Heart left ventricle (tissue), 16 donors: ENCODE measurements around the gene ASIC2. TPM values are rescaled to one million over a fixed set of nuclear protein-coding genes. Genes with fewer than 3 reads are reported as not detected.

Experiments used
- ATAC-seq, 4 donors: fragments of 200-7000 bp; cut with Tn5 transposase; one replicate each; pipeline ENCODE4 v1.9.1; 2020 to 2022; ENCODE audit warnings: moderate library complexity in 4 of 4, mild to moderate bottlenecking in 3 of 4, moderate number of reproducible peaks in 1 of 4
- DNase-seq, 5 donors: peaks; one replicate each; pipeline ENCODE4 v3.0.0-alpha.2; 2020
- H3K27ac ChIP-seq, 12 donors: fragments of 200-600 bp; sonication (generic) in 4 of 12; one replicate each; pipeline versions ENCODE4 v1.5.0 to v1.8.0; 2016 to 2022; ENCODE audit warnings: mild to moderate bottlenecking in 2 of 12
- H3K27me3 ChIP-seq, 9 donors: fragments of 200-600 bp; sonication (generic) in 2 of 9; one replicate each; pipeline versions ENCODE4 v1.5.1 to v1.8.0; 2016 to 2022; ENCODE audit warnings: mild to moderate bottlenecking in 3 of 9
- H3K36me3 ChIP-seq, 9 donors: fragments of 200-600 bp; sonication (generic) in 2 of 9; one replicate each; pipeline versions ENCODE4 v1.5.0 to v1.8.0; 2018 to 2022; ENCODE audit warnings: mild to moderate bottlenecking in 2 of 9
- H3K4me1 ChIP-seq, 12 donors: fragments of 200-600 bp; sonication (generic) in 4 of 12; one replicate each; pipeline versions ENCODE4 v1.5.0 to v1.8.0; 2016 to 2022; ENCODE audit warnings: mild to moderate bottlenecking in 3 of 12
- H3K4me3 ChIP-seq, 12 donors: fragments of 200-600 bp; sonication (generic) in 4 of 12; one replicate each; pipeline versions ENCODE4 v1.5.0 to v1.8.0; 2017 to 2022; ENCODE audit warnings: mild to moderate bottlenecking in 9 of 12, moderate library complexity in 4 of 12
- H3K9me3 ChIP-seq, 12 donors: fragments of 200-600 bp; sonication (generic) in 4 of 12; one replicate each; pipeline versions ENCODE4 v1.5.0 to v1.8.0; 2016 to 2022; ENCODE audit warnings: mild to moderate bottlenecking in 1 of 12
- CTCF ChIP-seq, 12 donors: fragments of 200-600 bp; sonication (generic) in 4 of 12; IDR thresholded peaks; one replicate each; pipeline versions ENCODE4 v1.5.0 to v1.8.0; 2018 to 2022; ENCODE audit warnings: antibody characterized with exemption in 12 of 12, mild to moderate bottlenecking in 5 of 12
- POLR2A ChIP-seq, 2 donors: fragments of 450-650 bp; IDR thresholded peaks; one replicate each; pipeline ENCODE4 v1.6.1; 2017; ENCODE audit warnings: antibody characterized with exemption in 2 of 2, mild to moderate bottlenecking in 2 of 2, moderate library complexity in 2 of 2
- WGBS, 4 donors: extraction: QIAGEN DNeasy Blood & Tissue Kit in 2 of 4; methylation state at CpG; one replicate each; pipeline versions ENCODE4 v1.1.5 to v1.1.7; 2013 to 2018; 5-methylcytosine and 5-hydroxymethylcytosine counted together
- intact Hi-C, 10 donors: fragments of 100-400 bp; cut with DNase I; formaldehyde crosslinking; loops; one replicate each; pipeline versions ENCODE4 v1.11.1 to v1.14.2; 2022
- polyA plus RNA-seq, 2 donors: library from polyadenylated mRNA; stranded (reverse); fragments of 200-250 nt; gene quantifications; one replicate each; pipeline ENCODE4 v1.2.3, GENCODE V29; 2013
- total RNA-seq, 9 donors: library from RNA; depleted of rRNA in 2 of 9; stranded (reverse); fragments of >200 nt in 2 of 9; fragmentation: NEBNext Ultra II Directional in 3 of 9; extraction: Animal tissue kit (Norgen Biotek cat#: 25700) in 3 of 9; gene quantifications; one replicate each; pipeline versions ENCODE4 v1.1.0 to v1.2.4, GENCODE V29; 2016 to 2023
- donor health status: ischemic (EF 13 %, LVEDD 7.1; RV severe dilation, severe dysfunction).
- donor health status: healthy with polysubstance abuse.
- donor health status: DM: no; HTN: yes; CAD: no.
- donor health status: DM: no; HTN: no; CAD: no.
- donor health status: ischemic (EF 25% LVEDD 6.9; RV normal size, moderate dysfunction).
- donor health status: ischemic (EF 25% LVEDD 5.7; RV mildly dilated, moderate dysfunction).
- donor health status: healthy.
- donor health status: DM: yes; HTN: yes; CAD: no.
- donor health status: ischemic (EF 35%, LVEDD 5.7; RV mildly dilated, moderate dysfunction).
- donor health status: nonischemic (EF 11% LVEDD 7.7; RV severe dilation, severe dysfunction).
- donor health status: DM: yes; HTN: yes; CAD: no.
- donor health status: PGD.
- donor health status: ischemic (EF 29% LVEDD 5.4; RV normal size, mild dysfunction).
- donor health status: nonischemic (EF 23%, LVEDD 6.1; RV moderate dilation, normal function).

ASIC2 gene
- total and polyA plus RNA-seq, 11 donors, result 1.1 TPM; not detected in 10

- 78 to 92% (median 86%) methylated on average over 5 of the region's 5 CpGs for WGBS, 4 donors
- H3K4me1 ChIP-seq, result no peaks in the 10 kb centered on the region
- intact Hi-C loops, result loop anchor here in 1 of 10 donors (10.0 kb wide), 1 partner anchor 63 kb away; no protein-coding TSS in a partner anchor
- no peaks in the 10 kb centered on the region for H3K9me3 ChIP-seq
- H3K27me3 ChIP-seq, result peaks cover 0 to 22% (median 0%) of the 10 kb centered on the region in 9 donors
- H3K36me3 ChIP-seq, result no peaks in the 10 kb centered on the region
- no peak for ATAC-seq
- no peak for DNase-seq
- H3K4me3 ChIP-seq, result no peak overlapping the region
- TF ChIP-seq CTCF (IDR thresholded peaks at IDR 0.05) (no peak), POLR2A (IDR thresholded peaks at IDR 0.05) (no peak)
- no peak overlapping the region for H3K27ac ChIP-seq
Measured at GRCh38 chr17:33267851-33268548, 25.1 kb downstream of the ASIC2 start.

GRCh38 chr17:33267271-33267790, 25.8 kb downstream of the ASIC2 start:
- H3K9me3 ChIP-seq, result no peaks in the 10 kb centered on the region
- DNase-seq, result no peak
- intact Hi-C loops, result loop anchor here in 1 of 10 donors (10.0 kb wide), 1 partner anchor 63 kb away; no protein-coding TSS in a partner anchor
- 70 to 81% (median 75%) methylated on average over 6 of the region's 6 CpGs for WGBS, 4 donors
- H3K27me3 ChIP-seq, result peaks cover 0 to 22% (median 0%) of the 10 kb centered on the region in 9 donors
- H3K4me3 ChIP-seq, result no peak overlapping the region
- TF ChIP-seq CTCF (IDR thresholded peaks at IDR 0.05) (no peak), POLR2A (IDR thresholded peaks at IDR 0.05) (no peak)
- H3K27ac ChIP-seq, result no peak overlapping the region
- no peaks in the 10 kb centered on the region for H3K4me1 ChIP-seq
- H3K36me3 ChIP-seq, result no peaks in the 10 kb centered on the region
- no peak for ATAC-seq

GRCh38 chr17:33266611-33267010, 26.5 kb downstream of the ASIC2 start:
- intact Hi-C loops, result loop anchor here in 1 of 10 donors (10.0 kb wide), 1 partner anchor 62 kb away; no protein-coding TSS in a partner anchor
- no peaks in the 10 kb centered on the region for H3K9me3 ChIP-seq
- ATAC-seq, result no peak
- peaks cover 0 to 22% (median 0%) of the 10 kb centered on the region in 9 donors for H3K27me3 ChIP-seq
- no peaks in the 10 kb centered on the region for H3K4me1 ChIP-seq
- no peak overlapping the region for H3K27ac ChIP-seq
- DNase-seq, result no peak
- TF ChIP-seq CTCF (IDR thresholded peaks at IDR 0.05) (no peak), POLR2A (IDR thresholded peaks at IDR 0.05) (no peak)
- no peaks in the 10 kb centered on the region for H3K36me3 ChIP-seq
- 78 to 84% (median 81%) methylated on average over 10 of the region's 10 CpGs for WGBS, 4 donors
- no peak overlapping the region for H3K4me3 ChIP-seq

- Histone ChIP-seq H3K9me3 (no peaks in the 10 kb centered on the region), H3K27me3 (peaks cover 0 to 23% (median 0%) of the 10 kb centered on the region in 9 donors), H3K36me3 (no peaks in the 10 kb centered on the region), H3K4me1 (no peaks in the 10 kb centered on the region), H3K4me3 (no peak overlapping the region), H3K27ac (no peak overlapping the region)
- ATAC-seq, result no peak
- TF ChIP-seq CTCF (IDR thresholded peaks at IDR 0.05) (no peak), POLR2A (IDR thresholded peaks at IDR 0.05) (no peak)
- WGBS, 4 donors, result 14 to 23% (median 21%) methylated on average over 1 of the region's 1 CpG
- DNase-seq, result no peak
- intact Hi-C loops, result loop anchor here in 1 of 10 donors (10.0 kb wide), 1 partner anchor 61 kb away; no protein-coding TSS in a partner anchor
Measured at GRCh38 chr17:33266116-33266515, 27.0 kb downstream of the ASIC2 start.
